CD8-positive, alpha-beta memory T cell (primary cell): ENCODE results near the gene LIG1. TPM values are rescaled to one million over a fixed set of nuclear protein-coding genes. Genes with fewer than 3 reads are reported as not detected.
"Not testable (repeated sequence)": the region's sequence is repeated elsewhere in the genome, so short reads cannot be mapped to it uniquely, and the experiment has no call there.

ENCODE experiments used
- CTCF ChIA-PET: fragments of 350-600 bp; sonication (Branson Sonifier 250); formaldehyde crosslinking; loops from one replicate; lab custom pipeline; 2021; ENCODE audit warnings: antibody characterized with exemption; lab: Charles Lee
- POLR2A ChIA-PET: fragments of 350-600 bp; sonication (Branson Sonifier 250); formaldehyde crosslinking; loops from one replicate; lab custom pipeline; 2021; ENCODE audit warnings: antibody characterized with exemption; lab: Charles Lee
- DNase-seq, 5 donors: peaks; one replicate each; pipeline versions ENCODE4 v3.0.0 to v3.0.0-alpha.2; 2020 to 2022; ENCODE audit warnings: mixed read lengths in 1 of 5
- H3K27ac ChIP-seq: one replicate; pipeline ENCODE4 v1.7.0; 2013; ENCODE audit warnings: low read depth, mild to moderate bottlenecking, low read length, moderate library complexity
- H3K27me3 ChIP-seq: 2 replicates; pipeline ENCODE4 v1.7.0; 2013; ENCODE audit warnings: low read length, mild to moderate bottlenecking; ENCODE audit not compliant: insufficient read depth, poor library complexity, severe bottlenecking
- H3K36me3 ChIP-seq: 2 replicates; pipeline ENCODE4 v1.7.0; 2013; ENCODE audit warnings: mild to moderate bottlenecking, low read length, moderate library complexity; ENCODE audit not compliant: insufficient read depth
- H3K4me1 ChIP-seq: 2 replicates; pipeline ENCODE4 v1.7.0; 2013; ENCODE audit warnings: mild to moderate bottlenecking, low read length, moderate library complexity; ENCODE audit not compliant: insufficient read depth
- H3K4me3 ChIP-seq: 2 replicates; pipeline ENCODE4 v1.7.0; 2013; ENCODE audit warnings: mild to moderate bottlenecking, low read length
- H3K9me3 ChIP-seq: 2 replicates; pipeline ENCODE4 v1.7.0; 2013; ENCODE audit warnings: mild to moderate bottlenecking, low read length
- H3K27ac Mint-ChIP-seq, 8 donors: one replicate each; pipeline ENCODE4 v1.8.0; 2020 to 2021; ENCODE audit warnings: mixed read lengths in 8 of 8, mild to moderate bottlenecking in 6 of 8, inconsistent platforms in 3 of 8, moderate library complexity in 3 of 8
- H3K27me3 Mint-ChIP-seq, 2 donors: one replicate each; pipeline ENCODE4 v1.8.0; 2020 to 2021; ENCODE audit warnings: mixed read lengths in 2 of 2, mild to moderate bottlenecking in 1 of 2, moderate library complexity in 1 of 2
- H3K36me3 Mint-ChIP-seq, 3 donors: one replicate each; pipeline ENCODE4 v1.8.0; 2020 to 2021; ENCODE audit warnings: mixed read lengths in 3 of 3, inconsistent platforms in 1 of 3, mild to moderate bottlenecking in 1 of 3
- H3K4me1 Mint-ChIP-seq, 3 donors: one replicate each; pipeline ENCODE4 v1.8.0; 2020 to 2021; ENCODE audit warnings: mixed read lengths in 3 of 3, inconsistent platforms in 1 of 3, mild to moderate bottlenecking in 1 of 3
- H3K4me3 Mint-ChIP-seq, 7 donors: one replicate each; pipeline ENCODE4 v1.8.0; 2020 to 2021; ENCODE audit warnings: mixed read lengths in 7 of 7, mild to moderate bottlenecking in 6 of 7, moderate library complexity in 4 of 7, inconsistent platforms in 2 of 7
- H3K9me3 Mint-ChIP-seq, 5 donors: one replicate each; pipeline ENCODE4 v1.8.0; 2020 to 2022; ENCODE audit warnings: mixed read lengths in 5 of 5, mild to moderate bottlenecking in 3 of 5, moderate library complexity in 2 of 5, inconsistent platforms in 1 of 5
- polyA plus RNA-seq: library from polyadenylated mRNA; unstranded; fragments of 300-500 nt; fragmentation: Illumina TruSeq; gene quantifications from one replicate; pipeline ENCODE4 v1.2.3, GENCODE V29; 2021
- total RNA-seq, 2 experiments: library from RNA; stranded (reverse); gene quantifications; one replicate each; pipeline ENCODE4 v1.2.3, GENCODE V29; 2021

LIG1 gene
- total and polyA plus RNA-seq, 3 experiments from 2014 or later: 24.1 to 135 (median 129) TPM

GRCh38 chr19:48085904-48086864 is 84.0 kb downstream of the LIG1 start:
- no peaks in the 10 kb centered on the region for H3K36me3 ChIP-seq
- Mint-ChIP-seq H3K36me3 (peaks cover 0 to 6% (median 3%) of the 10 kb centered on the region in 3 donors), H3K27ac (no peak overlapping the region), H3K4me3 (no peak overlapping the region), H3K4me1 (no peaks in the 10 kb centered on the region), H3K27me3 (peaks cover 17 to 38% of the 10 kb centered on the region in 2 donors), H3K9me3 (no peaks in the 10 kb centered on the region)
- POLR2A ChIA-PET: no interaction called here
- no peaks in the 10 kb centered on the region for H3K27me3 ChIP-seq
- no peak overlapping the region for H3K4me3 ChIP-seq
- no peak overlapping the region for H3K27ac ChIP-seq
- no peaks in the 10 kb centered on the region for H3K4me1 ChIP-seq
- no peak for DNase-seq
- CTCF ChIA-PET: no interaction called here
- H3K9me3 ChIP-seq: no peaks in the 10 kb centered on the region

GRCh38 chr19:48085076-48085475 is 85.1 kb downstream of the LIG1 start:
- H3K27me3 Mint-ChIP-seq: peaks cover 18 to 37% of the 10 kb centered on the region in 2 donors
- no peak overlapping the region for H3K4me3 ChIP-seq
- H3K36me3 ChIP-seq: no peaks in the 10 kb centered on the region
- no peak overlapping the region for H3K4me3 Mint-ChIP-seq
- no peak overlapping the region for H3K27ac ChIP-seq
- H3K4me1 ChIP-seq: no peaks in the 10 kb centered on the region
- H3K9me3 ChIP-seq: no peaks in the 10 kb centered on the region
- ChIA-PET CTCF (no interaction called here), POLR2A (no interaction called here)
- no peak for DNase-seq
- peaks cover 0 to 4% (median 1%) of the 10 kb centered on the region in 3 donors for H3K36me3 Mint-ChIP-seq
- no peaks in the 10 kb centered on the region for H3K27me3 ChIP-seq
- H3K27ac Mint-ChIP-seq: no peak overlapping the region
- H3K4me1 Mint-ChIP-seq: no peaks in the 10 kb centered on the region
- peaks cover 0 to 1% (median 0%) of the 10 kb centered on the region in 5 donors for H3K9me3 Mint-ChIP-seq

GRCh38 chr19:48081106-48081505 is 89.0 kb downstream of the LIG1 start:
- H3K36me3 ChIP-seq: no peaks in the 10 kb centered on the region
- ChIA-PET CTCF (no interaction called here), POLR2A (no interaction called here)
- Mint-ChIP-seq H3K9me3 (peaks cover 0 to 2% (median 0%) of the 10 kb centered on the region in 5 donors), H3K4me3 (no peak overlapping the region), H3K4me1 (no peaks in the 10 kb centered on the region), H3K27ac (no peak overlapping the region), H3K27me3 (peaks cover 11 to 26% of the 10 kb centered on the region in 2 donors), H3K36me3 (peaks cover 0 to 4% (median 3%) of the 10 kb centered on the region in 3 donors)
- no peak overlapping the region for H3K27ac ChIP-seq
- H3K4me1 ChIP-seq: no peaks in the 10 kb centered on the region
- no peak overlapping the region for H3K4me3 ChIP-seq
- DNase-seq: no peak
- H3K27me3 ChIP-seq: no peaks in the 10 kb centered on the region
- H3K9me3 ChIP-seq: no peaks in the 10 kb centered on the region

- CTCF ChIA-PET, H3K9me3 ChIP-seq, H3K36me3 ChIP-seq, H3K27me3 Mint-ChIP-seq, DNase-seq, POLR2A ChIA-PET, H3K4me1 Mint-ChIP-seq, H3K4me3 Mint-ChIP-seq, H3K4me3 ChIP-seq, H3K36me3 Mint-ChIP-seq, H3K27me3 ChIP-seq, H3K9me3 Mint-ChIP-seq, H3K27ac Mint-ChIP-seq, H3K4me1 ChIP-seq, H3K27ac ChIP-seq: not testable (repeated sequence)
Measured at GRCh38 chr19:48070177-48070769, 99.9 kb downstream of the LIG1 start.

- H3K27ac Mint-ChIP-seq: no peak overlapping the region
- no peaks in the 10 kb centered on the region for H3K36me3 ChIP-seq
- no peak for DNase-seq
- no peaks in the 10 kb centered on the region for H3K27me3 ChIP-seq
- H3K36me3 Mint-ChIP-seq: peaks cover 0 to 7% (median 0%) of the 10 kb centered on the region in 3 donors
- no peak overlapping the region for H3K4me3 Mint-ChIP-seq
- peaks cover 0 to 3% (median 0%) of the 10 kb centered on the region in 5 donors for H3K9me3 Mint-ChIP-seq
- H3K4me1 ChIP-seq: no peaks in the 10 kb centered on the region
- POLR2A ChIA-PET: no interaction called here
- H3K9me3 ChIP-seq: no peaks in the 10 kb centered on the region
- no peaks in the 10 kb centered on the region for H3K4me1 Mint-ChIP-seq
- no peak overlapping the region for H3K4me3 ChIP-seq
- H3K27me3 Mint-ChIP-seq: peaks cover 3 to 14% of the 10 kb centered on the region in 2 donors
- no peak overlapping the region for H3K27ac ChIP-seq
- CTCF ChIA-PET: no interaction called here
Measured at GRCh38 chr19:48069435-48069834, 100.7 kb downstream of the LIG1 start.

Other genes starting within 250 kb of the LIG1 start
- not detected for gene BSPH1, start 178.2 kb downstream of the LIG1 start, total RNA-seq
- not detected for gene BSPH1, start 178.2 kb downstream of the LIG1 start, polyA plus RNA-seq
- gene ELSPBP1, start 175.7 kb downstream of the LIG1 start, total RNA-seq: not detected
- not detected for gene ELSPBP1, start 175.7 kb downstream of the LIG1 start, polyA plus RNA-seq
- not detected for gene CABP5, start 126.3 kb downstream of the LIG1 start, total RNA-seq
- not detected for gene CABP5, start 126.3 kb downstream of the LIG1 start, polyA plus RNA-seq
- 1 to 10 TPM; 1.7 to 2.6 TPM for gene PLA2G4C, start 59.5 kb downstream of the LIG1 start, total RNA-seq
- gene PLA2G4C, start 59.5 kb downstream of the LIG1 start, polyA plus RNA-seq: not detected
- 1 to 10 TPM; 6.4 to 7.4 TPM for gene ZSWIM9, start 336 bp upstream of the LIG1 start, total RNA-seq
- 1.9 TPM for gene ZSWIM9, start 336 bp upstream of the LIG1 start, polyA plus RNA-seq
- gene CARD8, start 85.6 kb upstream of the LIG1 start, total RNA-seq: 100 to 1,000 TPM; 132 TPM
- gene CARD8, start 85.6 kb upstream of the LIG1 start, polyA plus RNA-seq: 95.8 TPM
- gene ZNF114, start 99.7 kb upstream of the LIG1 start, total RNA-seq: under 1 TPM in 1 of 2 experiments, not detected in 1; 0.13 TPM
- not detected for gene ZNF114, start 99.7 kb upstream of the LIG1 start, polyA plus RNA-seq
- 100 to 1,000 TPM; 273 to 278 TPM for gene EMP3, start 155.2 kb upstream of the LIG1 start, total RNA-seq
- gene EMP3, start 155.2 kb upstream of the LIG1 start, polyA plus RNA-seq: 1,041 TPM
- gene TMEM143, start 193.6 kb upstream of the LIG1 start, total RNA-seq: 10 to 100 TPM; 11.4 to 15.8 TPM
- 9.2 TPM for gene TMEM143, start 193.6 kb upstream of the LIG1 start, polyA plus RNA-seq
- gene SYNGR4, start 194.0 kb upstream of the LIG1 start, total RNA-seq: not detected
- not detected for gene SYNGR4, start 194.0 kb upstream of the LIG1 start, polyA plus RNA-seq
- gene KDELR1, start 221.2 kb upstream of the LIG1 start, total RNA-seq: 10 to 100 TPM; 78.7 to 82.9 TPM
- 32.5 TPM for gene KDELR1, start 221.2 kb upstream of the LIG1 start, polyA plus RNA-seq
- gene GRIN2D, start 223.3 kb upstream of the LIG1 start, total RNA-seq: under 1 TPM; 0.13 to 0.26 TPM
- gene GRIN2D, start 223.3 kb upstream of the LIG1 start, polyA plus RNA-seq: 0.05 TPM